RWPE2 (cell line): ENCODE results near the gene ADISSP.
A peak's percentile ranks its signal among the peaks of the same experiment; 100 is the strongest.

Source experiments
- ATAC-seq: fragments of 200-7000 bp; cut with Tn5 transposase; 3 replicates; pipeline ENCODE4 v1.9.1; 2021; ENCODE audit warnings: low read depth
- DNase-seq: peaks from one replicate; pipeline ENCODE4 v3.0.0-alpha.2; 2020; ENCODE audit warnings: low spot score
- H3K27ac ChIP-seq: fragments of 450-650 bp; 2 replicates; pipeline ENCODE4 v1.5.1; 2017; ENCODE audit warnings: mild to moderate bottlenecking; ENCODE audit not compliant: poor library complexity, severe bottlenecking
- H3K27me3 ChIP-seq: fragments of 250-450 bp; sonication (Bioruptor Pico); 2 replicates; pipeline ENCODE4 v1.5.1; 2021; ENCODE audit warnings: mild to moderate bottlenecking, moderate library complexity; ENCODE audit not compliant: insufficient read depth, poor library complexity, severe bottlenecking
- H3K36me3 ChIP-seq: fragments of 250-450 bp; sonication (Bioruptor Pico); 2 replicates; pipeline ENCODE4 v1.5.1; 2020; ENCODE audit warnings: low read depth, mild to moderate bottlenecking, moderate library complexity
- H3K4me1 ChIP-seq: fragments of 250-450 bp; sonication (Bioruptor Pico); 2 replicates; pipeline ENCODE4 v1.5.1; 2021; ENCODE audit warnings: mild to moderate bottlenecking, moderate library complexity; ENCODE audit not compliant: insufficient read depth, poor library complexity, severe bottlenecking
- H3K4me3 ChIP-seq: fragments of 250-450 bp; sonication (Bioruptor Pico); 2 replicates; pipeline ENCODE4 v1.5.1; 2021; ENCODE audit warnings: mild to moderate bottlenecking, moderate library complexity; ENCODE audit not compliant: severe bottlenecking
- H3K9me3 ChIP-seq: fragments of 250-450 bp; sonication (Bioruptor Pico); 2 replicates; pipeline ENCODE4 v1.5.1; 2021; ENCODE audit warnings: mild to moderate bottlenecking, moderate library complexity; ENCODE audit not compliant: severe bottlenecking
- TF ChIP-seq, protein P1 (sequence below): fragments of 450-650 bp; IDR thresholded peaks from one replicate; pipeline ENCODE4 v1.5.1; 2017; ENCODE audit warnings: mild to moderate bottlenecking, moderate library complexity; ENCODE audit not compliant: poor library complexity, severe bottlenecking

ADISSP gene

DNA sequence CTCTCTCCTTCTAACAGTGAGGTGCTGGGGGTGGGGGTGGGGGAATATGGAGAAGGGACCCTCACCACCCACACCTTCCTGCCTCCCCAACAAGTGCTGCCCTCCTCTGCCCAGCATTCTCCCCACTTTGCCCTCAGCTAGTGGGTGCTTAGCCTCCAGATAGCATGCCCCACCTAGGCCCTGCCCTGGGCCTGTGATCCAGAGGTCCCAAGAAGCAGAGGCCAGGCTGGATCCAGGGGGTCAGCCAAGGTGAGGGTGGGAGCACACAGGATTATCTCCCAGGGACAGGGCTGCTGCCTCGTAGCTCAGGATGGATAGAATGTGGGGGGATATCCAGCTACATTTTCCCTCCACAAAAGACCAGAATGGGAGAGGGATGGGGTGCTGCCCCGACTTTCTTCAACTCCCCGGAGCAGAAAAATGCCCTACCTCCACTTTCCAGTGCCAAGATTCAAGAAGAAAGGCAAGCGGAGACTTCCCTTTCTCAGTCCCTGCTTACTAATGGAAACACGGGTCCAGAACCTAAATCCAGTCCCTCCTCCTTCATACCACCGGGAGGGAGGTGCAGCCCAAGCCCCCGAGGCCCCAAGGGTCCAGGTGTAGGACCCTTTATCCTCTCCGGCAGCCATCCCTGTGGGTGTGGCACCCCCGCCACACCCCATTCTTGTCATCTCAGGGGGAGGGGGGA lies 987 bp downstream of the ADISSP start:
- no peaks in the 10 kb centered on the region for H3K27me3 ChIP-seq
- peaks cover 5% of the 10 kb centered on the region for H3K4me1 ChIP-seq
- ATAC-seq (no peak), DNase-seq (no peak)
- H3K9me3 ChIP-seq = no peaks in the 10 kb centered on the region
- TF ChIP-seq, protein P1, sequence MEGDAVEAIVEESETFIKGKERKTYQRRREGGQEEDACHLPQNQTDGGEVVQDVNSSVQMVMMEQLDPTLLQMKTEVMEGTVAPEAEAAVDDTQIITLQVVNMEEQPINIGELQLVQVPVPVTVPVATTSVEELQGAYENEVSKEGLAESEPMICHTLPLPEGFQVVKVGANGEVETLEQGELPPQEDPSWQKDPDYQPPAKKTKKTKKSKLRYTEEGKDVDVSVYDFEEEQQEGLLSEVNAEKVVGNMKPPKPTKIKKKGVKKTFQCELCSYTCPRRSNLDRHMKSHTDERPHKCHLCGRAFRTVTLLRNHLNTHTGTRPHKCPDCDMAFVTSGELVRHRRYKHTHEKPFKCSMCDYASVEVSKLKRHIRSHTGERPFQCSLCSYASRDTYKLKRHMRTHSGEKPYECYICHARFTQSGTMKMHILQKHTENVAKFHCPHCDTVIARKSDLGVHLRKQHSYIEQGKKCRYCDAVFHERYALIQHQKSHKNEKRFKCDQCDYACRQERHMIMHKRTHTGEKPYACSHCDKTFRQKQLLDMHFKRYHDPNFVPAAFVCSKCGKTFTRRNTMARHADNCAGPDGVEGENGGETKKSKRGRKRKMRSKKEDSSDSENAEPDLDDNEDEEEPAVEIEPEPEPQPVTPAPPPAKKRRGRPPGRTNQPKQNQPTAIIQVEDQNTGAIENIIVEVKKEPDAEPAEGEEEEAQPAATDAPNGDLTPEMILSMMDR = no peak
- H3K4me3 ChIP-seq = peak overlapping the region; percentile 65
- H3K36me3 ChIP-seq = 0 out of 2 replicates have a peak, but pooled peaks cover 2% of the 10 kb centered on the region
- peak overlapping the region; percentile 19 for H3K27ac ChIP-seq

DNA sequence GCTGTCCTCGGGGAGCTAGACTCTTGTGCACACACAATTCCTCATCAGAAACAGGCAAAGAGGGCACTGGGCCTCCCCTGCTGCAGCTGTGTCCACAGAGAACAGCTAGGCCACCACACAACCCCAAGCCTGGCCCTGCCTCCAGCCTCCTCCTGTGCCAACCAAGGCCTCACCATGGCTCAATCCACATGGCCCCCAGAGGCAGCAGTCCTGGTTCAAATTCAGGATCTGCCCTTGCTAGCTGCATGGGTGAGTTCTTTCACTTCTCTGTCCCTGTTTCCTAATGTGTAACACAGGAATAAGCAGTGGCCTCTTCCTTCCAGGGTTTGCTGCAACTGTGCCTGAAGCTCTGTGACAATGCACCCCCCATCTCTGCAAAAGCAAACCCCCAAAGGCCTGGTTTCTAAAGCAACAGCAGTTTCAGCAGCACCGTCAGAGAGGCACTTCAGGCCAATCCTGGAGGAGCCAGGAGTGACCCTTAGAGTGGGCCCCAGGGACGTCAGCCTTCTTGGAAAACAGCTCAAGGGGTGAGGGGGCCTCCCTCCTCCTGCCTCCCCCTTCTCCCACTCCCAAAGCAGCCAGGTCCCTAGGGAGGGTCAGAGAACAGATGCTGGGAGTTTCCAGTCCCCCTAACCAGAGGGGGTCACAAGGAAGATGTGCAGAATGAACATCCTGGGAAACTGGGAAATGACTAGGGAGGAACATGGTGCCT lies 2.2 kb downstream of the ADISSP start:
- H3K4me3 ChIP-seq = no peak overlapping the region
- H3K9me3 ChIP-seq = no peaks in the 10 kb centered on the region
- 0 out of 2 replicates have a peak, but pooled peaks cover 3% of the 10 kb centered on the region for H3K36me3 ChIP-seq
- DNase-seq (no peak), ATAC-seq (no peak)
- peaks cover 5% of the 10 kb centered on the region for H3K4me1 ChIP-seq
- no peaks in the 10 kb centered on the region for H3K27me3 ChIP-seq
- no peak overlapping the region for H3K27ac ChIP-seq
- TF ChIP-seq, protein P1 = no peak

GRCh38 chr20:3764659-3765058 lies 2.9 kb downstream of the ADISSP start:
- TF ChIP-seq, protein P1 = no peak
- H3K27ac ChIP-seq = no peak overlapping the region
- no peak for DNase-seq
- 0 out of 2 replicates have a peak, but pooled peaks cover 3% of the 10 kb centered on the region for H3K36me3 ChIP-seq
- no peak for ATAC-seq
- no peaks in the 10 kb centered on the region for H3K27me3 ChIP-seq
- no peak overlapping the region for H3K4me3 ChIP-seq
- H3K4me1 ChIP-seq = peaks cover 5% of the 10 kb centered on the region
- H3K9me3 ChIP-seq = no peaks in the 10 kb centered on the region

DNA sequence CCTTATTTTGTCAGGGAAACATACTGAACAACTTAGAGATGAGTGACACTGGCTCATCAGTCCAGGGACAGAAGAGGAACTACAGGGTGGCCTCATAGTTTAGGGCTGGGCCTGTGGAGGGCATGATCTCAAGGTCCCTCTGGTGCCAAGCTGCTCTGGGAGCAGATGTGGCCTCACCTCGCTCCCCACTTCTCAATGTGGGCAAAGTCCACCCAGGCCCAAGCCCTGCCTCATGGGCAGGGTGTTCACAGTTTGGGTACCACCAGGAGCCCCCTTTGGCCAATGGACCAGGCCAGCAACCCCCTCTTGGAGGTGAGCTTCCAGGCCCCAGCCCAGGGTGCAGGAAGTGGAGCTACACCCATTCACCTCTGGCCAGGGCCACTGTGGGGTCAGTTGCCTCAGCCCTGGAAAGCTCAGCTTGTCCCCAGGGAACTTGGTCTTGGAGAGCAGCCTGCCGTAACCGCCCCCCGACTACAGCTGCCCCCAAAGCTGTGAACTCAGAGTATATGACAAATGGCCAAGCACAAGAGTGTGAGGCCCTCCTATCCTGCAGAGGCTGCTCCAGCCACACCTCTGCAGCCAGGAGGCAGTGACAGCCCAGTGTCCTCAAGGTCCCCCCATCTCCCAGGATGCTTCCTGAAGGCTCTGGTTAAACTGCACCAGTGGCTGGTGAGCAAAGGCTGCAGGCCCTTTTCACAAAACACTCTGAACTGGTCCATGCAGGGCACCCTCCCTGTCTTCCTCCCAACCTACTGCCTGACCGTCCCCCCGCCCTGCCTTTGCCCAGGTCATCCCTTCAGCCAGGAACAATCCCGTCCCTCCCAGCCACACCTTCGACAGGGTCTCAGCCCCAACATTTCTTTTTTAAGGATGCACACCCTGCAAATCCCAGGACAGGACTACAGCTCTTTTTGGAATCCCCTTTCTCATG lies 3.6 kb downstream of the ADISSP start:
- Histone ChIP-seq H3K4me3 (no peak overlapping the region), H3K9me3 (no peaks in the 10 kb centered on the region), H3K36me3 (0 out of 2 replicates have a peak, but pooled peaks cover 3% of the 10 kb centered on the region), H3K4me1 (peaks cover 3% of the 10 kb centered on the region), H3K27ac (no peak overlapping the region), H3K27me3 (no peaks in the 10 kb centered on the region)
- DNase-seq (peak; percentile 60), ATAC-seq (no peak)
- TF ChIP-seq, protein P1 = no peak
